SK-N-SH treated with all-trans-retinoic acid at 6 μM for 48 hours (cell line): ENCODE measurements around the gene CAP1.
"Not testable (repeated sequence)": the region's sequence is repeated elsewhere in the genome, so short reads cannot be mapped to it uniquely, and the experiment has no call there.

Source experiments
- ATAC-seq: fragments of 200-7000 bp; cut with Tn5 transposase; 3 replicates; pipeline ENCODE4 v1.9.1; 2020; ENCODE audit warnings: mild to moderate bottlenecking, moderate library complexity
- ARNTL ChIP-seq: fragments of 450-650 bp; formaldehyde crosslinking; IDR thresholded peaks from 2 replicates; pipeline ENCODE4 v1.5.0; 2020; ENCODE audit warnings: low read depth, mild to moderate bottlenecking, moderate library complexity, borderline replicate concordance
- BACH2 ChIP-seq: fragments of 250-450 bp; sonication (Bioruptor Pico); IDR thresholded peaks from 2 replicates; pipeline ENCODE4 v1.9.0; 2021; ENCODE audit warnings: mild to moderate bottlenecking, borderline replicate concordance
- CREB5 ChIP-seq: fragments of 250-450 bp; sonication (Bioruptor Pico); IDR thresholded peaks from 2 replicates; pipeline ENCODE4 v1.5.1; 2020; ENCODE audit warnings: low read depth, mild to moderate bottlenecking, moderate library complexity
- CSDC2 ChIP-seq: fragments of 250-450 bp; sonication (Bioruptor Pico); IDR thresholded peaks from 2 replicates; pipeline ENCODE4 v1.5.0; 2020; ENCODE audit warnings: mild to moderate bottlenecking, moderate library complexity
- CSRNP3 ChIP-seq: fragments of 250-450 bp; sonication (Bioruptor Pico); IDR thresholded peaks from 2 replicates; pipeline ENCODE4 v1.5.1; 2021; ENCODE audit warnings: mild to moderate bottlenecking, moderate library complexity
- ESRRG ChIP-seq: fragments of 250-450 bp; sonication (Bioruptor Pico); IDR thresholded peaks from 2 replicates; pipeline ENCODE4 v1.6.1; 2021; ENCODE audit warnings: mild to moderate bottlenecking
- GLIS3 ChIP-seq: fragments of 250-450 bp; sonication (Bioruptor Pico); IDR thresholded peaks from 2 replicates; pipeline ENCODE4 v1.5.0; 2020; ENCODE audit warnings: mild to moderate bottlenecking, moderate library complexity
- ISL1 ChIP-seq: fragments of 250-450 bp; sonication (Bioruptor Pico); IDR thresholded peaks from 2 replicates; pipeline ENCODE4 v2.1.2; 2022; ENCODE audit warnings: mild to moderate bottlenecking, moderate library complexity
- OSR1 ChIP-seq: fragments of 250-450 bp; sonication (Bioruptor Pico); IDR thresholded peaks from 2 replicates; pipeline ENCODE4 v1.8.0; 2022; ENCODE audit warnings: moderate library complexity, mild to moderate bottlenecking, inconsistent platforms
- RARB ChIP-seq: fragments of 250-450 bp; sonication (Bioruptor Pico); IDR thresholded peaks from 2 replicates; pipeline ENCODE4 v1.8.0; 2021; ENCODE audit warnings: mild to moderate bottlenecking, moderate library complexity
- SNAI2 ChIP-seq: fragments of 250-450 bp; sonication (Bioruptor Pico); IDR thresholded peaks from 2 replicates; pipeline ENCODE4 v1.5.0; 2020; ENCODE audit warnings: mild to moderate bottlenecking, moderate library complexity
- TCF4 ChIP-seq: fragments of 250-450 bp; sonication (Bioruptor Pico); IDR thresholded peaks from 2 replicates; pipeline ENCODE4 v1.8.0; 2021; ENCODE audit warnings: mild to moderate bottlenecking, moderate library complexity, borderline replicate concordance
- TOX ChIP-seq: fragments of 250-450 bp; sonication (Bioruptor Pico); IDR thresholded peaks from 2 replicates; pipeline ENCODE4 v1.8.0; 2021; ENCODE audit warnings: mild to moderate bottlenecking, moderate library complexity, borderline replicate concordance
- ZC3H10 ChIP-seq: fragments of 250-450 bp; sonication (Bioruptor Pico); IDR thresholded peaks from 2 replicates; pipeline ENCODE4 v1.5.1; 2021; ENCODE audit warnings: mild to moderate bottlenecking, moderate library complexity
- ZFP30 ChIP-seq: fragments of 450-650 bp; formaldehyde crosslinking; IDR thresholded peaks from 2 replicates; pipeline ENCODE4 v1.5.0; 2022; ENCODE audit warnings: mild to moderate bottlenecking, moderate library complexity
- ZNF565 ChIP-seq: fragments of 450-650 bp; formaldehyde crosslinking; conservative IDR thresholded peaks from 2 replicates; pipeline ENCODE4 v1.5.0; 2020; ENCODE audit warnings: low read depth, mild to moderate bottlenecking, moderate library complexity
- ZNF70 ChIP-seq: fragments of 450-650 bp; formaldehyde crosslinking; IDR thresholded peaks from 2 replicates; pipeline ENCODE4 v1.5.0; 2020; ENCODE audit warnings: mild to moderate bottlenecking, moderate library complexity
- ZNF8 ChIP-seq: fragments of 450-650 bp; formaldehyde crosslinking; IDR thresholded peaks from 2 replicates; pipeline ENCODE4 v1.5.0; 2020; ENCODE audit warnings: mild to moderate bottlenecking, moderate library complexity
- TF ChIP-seq, protein P1 (sequence below): fragments of 250-450 bp; sonication (Bioruptor Pico); IDR thresholded peaks from 2 replicates; pipeline ENCODE4 v1.8.0; 2021; ENCODE audit warnings: low read depth, mild to moderate bottlenecking, moderate library complexity, borderline replicate concordance
- TF ChIP-seq, protein P2 (sequence below): fragments of 250-450 bp; sonication (Bioruptor Pico); IDR thresholded peaks from 2 replicates; pipeline ENCODE4 v1.5.0; 2020; ENCODE audit warnings: mild to moderate bottlenecking, moderate library complexity

The CAP1 gene

DNA sequence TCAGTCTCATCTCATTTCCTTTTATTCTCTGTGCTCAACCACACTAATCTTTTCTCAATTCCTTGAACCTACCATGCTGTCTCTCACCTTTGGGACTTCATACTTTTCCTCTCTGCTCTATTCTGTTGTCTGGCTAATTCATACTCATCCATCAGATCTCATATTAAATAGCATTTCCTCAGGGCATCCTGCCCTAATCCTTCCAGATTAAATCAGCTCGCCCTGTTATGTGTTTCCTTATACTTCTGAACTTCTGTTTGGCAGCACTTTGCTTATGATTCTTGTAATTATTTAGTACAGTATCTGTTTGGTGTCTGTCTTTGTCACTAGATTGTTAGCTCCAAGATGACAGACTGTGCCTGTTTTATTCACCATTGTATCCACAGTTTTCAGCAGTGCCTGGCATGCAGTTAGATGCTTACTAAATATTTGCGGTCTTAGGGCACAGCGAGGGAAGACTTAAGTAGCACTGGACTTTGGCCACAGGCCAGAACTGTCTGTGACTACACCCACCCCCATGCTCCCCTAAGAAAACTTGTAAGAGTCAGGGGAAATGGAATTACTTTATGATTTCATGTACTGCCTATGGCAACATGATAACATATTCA is 9.9 kb upstream of the CAP1 start:
- ATAC-seq: peak; percentile 84

DNA sequence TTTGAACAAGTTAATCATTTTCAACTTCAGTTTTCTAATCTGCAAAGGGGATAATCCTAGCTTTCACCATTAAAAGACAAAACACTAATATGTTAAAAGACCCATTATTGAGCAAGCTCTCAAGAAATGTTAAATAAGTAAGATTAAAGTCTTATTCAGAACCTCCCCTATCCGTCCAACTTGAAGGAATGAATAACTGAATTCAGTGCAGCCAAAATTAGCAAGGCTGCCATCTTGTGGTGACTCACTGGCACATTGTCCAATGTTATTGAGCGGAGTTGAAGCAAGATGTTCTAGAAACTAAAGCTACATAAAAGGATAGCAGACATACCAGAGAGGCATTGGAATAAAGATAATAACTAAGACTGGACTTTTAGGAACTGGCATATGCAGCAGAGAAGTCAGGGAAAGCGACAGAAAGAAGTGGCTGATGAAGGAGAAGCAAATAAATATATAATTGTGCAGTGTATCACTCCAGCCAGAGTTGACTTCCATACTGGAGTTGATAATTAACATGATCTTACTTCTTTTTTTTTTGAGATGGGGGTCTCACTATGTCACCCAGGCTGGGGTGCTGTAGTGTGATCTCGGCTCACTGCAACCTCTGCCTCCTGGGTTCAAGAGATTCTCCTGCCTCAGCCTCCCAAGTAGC is 8.2 kb upstream of the CAP1 start:
- TF ChIP-seq RARB (CRISPR knock-in tag) (no peak), ZNF70 (CRISPR knock-in tag) (no peak), OSR1 (CRISPR knock-in tag) (no peak), CREB5 (CRISPR knock-in tag) (no peak), BACH2 (CRISPR knock-in tag) (no peak), ZNF8 (CRISPR knock-in tag) (no peak), TCF4 (CRISPR knock-in tag) (no peak), CSRNP3 (CRISPR knock-in tag) (no peak), ZNF565 (CRISPR knock-in tag) (no peak)
- TF ChIP-seq, protein P1, sequence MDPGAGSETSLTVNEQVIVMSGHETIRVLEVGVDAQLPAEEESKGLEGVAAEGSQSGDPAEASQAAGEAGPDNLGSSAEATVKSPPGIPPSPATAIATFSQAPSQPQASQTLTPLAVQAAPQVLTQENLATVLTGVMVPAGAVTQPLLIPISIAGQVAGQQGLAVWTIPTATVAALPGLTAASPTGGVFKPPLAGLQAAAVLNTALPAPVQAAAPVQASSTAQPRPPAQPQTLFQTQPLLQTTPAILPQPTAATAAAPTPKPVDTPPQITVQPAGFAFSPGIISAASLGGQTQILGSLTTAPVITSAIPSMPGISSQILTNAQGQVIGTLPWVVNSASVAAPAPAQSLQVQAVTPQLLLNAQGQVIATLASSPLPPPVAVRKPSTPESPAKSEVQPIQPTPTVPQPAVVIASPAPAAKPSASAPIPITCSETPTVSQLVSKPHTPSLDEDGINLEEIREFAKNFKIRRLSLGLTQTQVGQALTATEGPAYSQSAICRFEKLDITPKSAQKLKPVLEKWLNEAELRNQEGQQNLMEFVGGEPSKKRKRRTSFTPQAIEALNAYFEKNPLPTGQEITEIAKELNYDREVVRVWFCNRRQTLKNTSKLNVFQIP (CRISPR knock-in tag): no peak
- ATAC-seq: peak; percentile 53

More for the DNA sequence above, 9.9 kb upstream of the CAP1 start:
- TF ChIP-seq ISL1 (CRISPR knock-in tag): peak; percentile 65
- TF ChIP-seq ZNF8 (CRISPR knock-in tag): no peak

GRCh38 chr1:40034869-40035268 is 5.7 kb upstream of the CAP1 start:
- TF ChIP-seq CSRNP3 (CRISPR knock-in tag) (no peak), ESRRG (CRISPR knock-in tag) (no peak), GLIS3 (CRISPR knock-in tag) (no peak), CSDC2 (CRISPR knock-in tag) (no peak), RARB (CRISPR knock-in tag) (no peak)
- no peak for ATAC-seq

- no peak for TF ChIP-seq ESRRG (CRISPR knock-in tag)
- TF ChIP-seq, all 23 proteins: peak for 0
- ATAC-seq: peak; percentile 32
Measured at GRCh38 chr1:40036574-40036973, 4.0 kb upstream of the CAP1 start.

DNA sequence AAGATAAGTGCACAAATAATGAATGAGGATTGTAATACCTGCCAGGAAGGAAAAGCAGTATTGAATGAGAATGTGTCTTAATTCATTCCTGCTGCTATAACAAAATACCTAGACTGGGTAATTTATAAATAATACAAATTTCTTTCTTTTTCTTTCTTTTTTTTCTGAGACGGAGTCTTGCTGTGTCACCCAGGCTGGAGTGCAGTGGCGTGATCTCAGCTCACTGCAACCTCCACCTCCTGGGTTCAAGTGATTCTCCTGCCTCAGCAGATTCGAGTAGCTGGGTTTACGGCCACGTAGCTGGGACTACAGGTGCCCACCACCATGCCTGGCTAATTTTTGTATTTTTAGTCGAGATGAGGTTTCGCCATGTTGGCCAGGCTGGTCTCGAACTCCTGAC is 3.3 kb upstream of the CAP1 start:
- not testable (repeated sequence) for ATAC-seq

DNA sequence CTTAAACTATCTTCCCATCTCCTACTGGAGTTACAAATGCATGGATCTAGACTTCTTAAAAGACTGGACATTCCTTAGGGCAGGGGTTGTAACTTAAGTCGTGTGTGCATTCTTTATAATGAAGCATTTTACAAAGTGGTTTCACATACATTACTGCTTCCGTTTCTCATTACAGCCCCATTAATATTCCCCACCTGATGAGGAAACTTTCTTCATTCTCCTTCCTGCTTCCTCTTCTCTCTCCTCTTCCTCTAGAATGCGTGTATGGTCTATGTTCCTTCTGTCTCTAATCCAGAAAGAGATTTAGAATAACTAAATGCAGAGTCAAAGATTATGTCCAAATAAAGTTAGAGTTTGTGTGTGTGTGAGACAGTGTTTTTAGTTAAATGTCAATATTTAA is 1.8 kb upstream of the CAP1 start:
- ATAC-seq: no peak
- TF ChIP-seq ZC3H10 (CRISPR knock-in tag) (no peak), ZFP30 (CRISPR knock-in tag) (no peak), ZNF8 (CRISPR knock-in tag) (no peak), ARNTL (CRISPR knock-in tag) (no peak), OSR1 (CRISPR knock-in tag) (no peak), ESRRG (CRISPR knock-in tag) (no peak), SNAI2 (CRISPR knock-in tag) (no peak), BACH2 (CRISPR knock-in tag) (no peak), TOX (CRISPR knock-in tag) (no peak), ZNF70 (CRISPR knock-in tag) (no peak), GLIS3 (CRISPR knock-in tag) (no peak), RARB (CRISPR knock-in tag) (no peak)
- TF ChIP-seq, protein P2, sequence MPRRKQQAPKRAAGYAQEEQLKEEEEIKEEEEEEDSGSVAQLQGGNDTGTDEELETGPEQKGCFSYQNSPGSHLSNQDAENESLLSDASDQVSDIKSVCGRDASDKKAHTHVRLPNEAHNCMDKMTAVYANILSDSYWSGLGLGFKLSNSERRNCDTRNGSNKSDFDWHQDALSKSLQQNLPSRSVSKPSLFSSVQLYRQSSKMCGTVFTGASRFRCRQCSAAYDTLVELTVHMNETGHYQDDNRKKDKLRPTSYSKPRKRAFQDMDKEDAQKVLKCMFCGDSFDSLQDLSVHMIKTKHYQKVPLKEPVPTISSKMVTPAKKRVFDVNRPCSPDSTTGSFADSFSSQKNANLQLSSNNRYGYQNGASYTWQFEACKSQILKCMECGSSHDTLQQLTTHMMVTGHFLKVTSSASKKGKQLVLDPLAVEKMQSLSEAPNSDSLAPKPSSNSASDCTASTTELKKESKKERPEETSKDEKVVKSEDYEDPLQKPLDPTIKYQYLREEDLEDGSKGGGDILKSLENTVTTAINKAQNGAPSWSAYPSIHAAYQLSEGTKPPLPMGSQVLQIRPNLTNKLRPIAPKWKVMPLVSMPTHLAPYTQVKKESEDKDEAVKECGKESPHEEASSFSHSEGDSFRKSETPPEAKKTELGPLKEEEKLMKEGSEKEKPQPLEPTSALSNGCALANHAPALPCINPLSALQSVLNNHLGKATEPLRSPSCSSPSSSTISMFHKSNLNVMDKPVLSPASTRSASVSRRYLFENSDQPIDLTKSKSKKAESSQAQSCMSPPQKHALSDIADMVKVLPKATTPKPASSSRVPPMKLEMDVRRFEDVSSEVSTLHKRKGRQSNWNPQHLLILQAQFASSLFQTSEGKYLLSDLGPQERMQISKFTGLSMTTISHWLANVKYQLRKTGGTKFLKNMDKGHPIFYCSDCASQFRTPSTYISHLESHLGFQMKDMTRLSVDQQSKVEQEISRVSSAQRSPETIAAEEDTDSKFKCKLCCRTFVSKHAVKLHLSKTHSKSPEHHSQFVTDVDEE: no peak
